NK-92 (cell line): ENCODE results near the gene DNAH3.
"Not testable (repeated sequence)": the region's sequence is repeated elsewhere in the genome, so short reads cannot be mapped to it uniquely, and the experiment has no call there.

ENCODE experiments used
- DNase-seq: peaks from one replicate; lab custom pipeline; 2025; ENCODE audit not compliant: unreplicated experiment; lab: John Stamatoyannopoulos, UW

The DNAH3 gene

GRCh38 chr16:21130811-21131210 is 19.8 kb downstream of the DNAH3 start:
- no peak for DNase-seq

GRCh38 chr16:21128991-21129390 is 21.7 kb downstream of the DNAH3 start:
- DNase-seq: no peak

- no peak for DNase-seq
Measured at GRCh38 chr16:21126518-21126917, 24.1 kb downstream of the DNAH3 start.

- DNase-seq: no peak
Measured at GRCh38 chr16:21125191-21125590, 25.5 kb downstream of the DNAH3 start.

GRCh38 chr16:21120976-21121520 is 29.6 kb downstream of the DNAH3 start:
- no peak for DNase-seq

GRCh38 chr16:21117567-21117966 is 33.1 kb downstream of the DNAH3 start:
- DNase-seq: no peak

- DNase-seq: no peak
Measured at GRCh38 chr16:21116148-21116693, 34.4 kb downstream of the DNAH3 start.

GRCh38 chr16:21115551-21115950 is 35.1 kb downstream of the DNAH3 start:
- DNase-seq: not testable (repeated sequence)

- DNase-seq: no peak
Measured at GRCh38 chr16:21103941-21104860, 46.4 kb downstream of the DNAH3 start.

- no peak for DNase-seq
Measured at GRCh38 chr16:21101631-21102420, 48.8 kb downstream of the DNAH3 start.

- no peak for DNase-seq
Measured at GRCh38 chr16:21100447-21100846, 50.2 kb downstream of the DNAH3 start.

- no peak for DNase-seq
Measured at GRCh38 chr16:21097151-21097550, 53.5 kb downstream of the DNAH3 start.

- DNase-seq: not testable (repeated sequence)
Measured at GRCh38 chr16:21094719-21095118, 55.9 kb downstream of the DNAH3 start.

GRCh38 chr16:21092951-21093350 is 57.7 kb downstream of the DNAH3 start:
- DNase-seq: no peak

GRCh38 chr16:21088646-21089538 is 61.8 kb downstream of the DNAH3 start:
- DNase-seq: no peak

GRCh38 chr16:21088143-21088542 is 62.5 kb downstream of the DNAH3 start:
- DNase-seq: no peak

- no peak for DNase-seq
Measured at GRCh38 chr16:21084631-21085225, 65.9 kb downstream of the DNAH3 start.

GRCh38 chr16:21083729-21084268 is 66.8 kb downstream of the DNAH3 start:
- DNase-seq: no peak

- no peak for DNase-seq
Measured at GRCh38 chr16:21081329-21081728, 69.3 kb downstream of the DNAH3 start.

- DNase-seq: no peak
Measured at GRCh38 chr16:21078563-21078962, 72.1 kb downstream of the DNAH3 start.
